OCI-LY7 (cell line): ENCODE data around the gene ZCCHC3. TPM values are rescaled to one million over a fixed set of nuclear protein-coding genes. Genes with fewer than 3 reads are reported as not detected.
A peak's percentile ranks its signal among the peaks of the same experiment; 100 is the strongest.

Experiments used
- BruUV-seq: library from RNA; stranded (reverse); fragments of 400-500 nt; replicated peaks from 2 replicates; lab custom pipeline; 2021; lab: Mats Ljungman, UMichigan
- CTCF ChIA-PET: fragments of 300-600 bp; sonication (Branson Sonifier 250); formaldehyde crosslinking; loops from one replicate; lab custom pipeline; 2022; ENCODE audit warnings: antibody characterized with exemption; ENCODE audit not compliant: unreplicated experiment; lab: Charles Lee
- POLR2A ChIA-PET: fragments of 300-600 bp; sonication (Branson Sonifier 250); formaldehyde crosslinking; loops from one replicate; lab custom pipeline; 2022; ENCODE audit warnings: antibody characterized with exemption; lab: Charles Lee
- DNase-seq: peaks from one replicate; pipeline ENCODE4 v3.0.0-alpha.2; 2015; ENCODE audit warnings: low spot score
- H2AFZ ChIP-seq: fragments of 200-600 bp; sonication (generic), shearing (Covaris generic); 2 replicates; pipeline ENCODE4 v1.6.1; 2014; ENCODE audit warnings: mild to moderate bottlenecking, antibody characterized with exemption, low read length, moderate library complexity
- H3K27ac ChIP-seq: fragments of 200-600 bp; sonication (generic); 2 replicates; pipeline ENCODE4 v1.5.1; 2014; ENCODE audit warnings: mixed run types, low read depth, mild to moderate bottlenecking, moderate library complexity, low read length, inconsistent platforms; ENCODE audit not compliant: poor library complexity, severe bottlenecking
- H3K36me3 ChIP-seq: fragments of 200-600 bp; sonication (generic); 2 replicates; pipeline ENCODE4 v1.6.1; 2014; ENCODE audit warnings: mild to moderate bottlenecking, antibody characterized with exemption, low read length, moderate library complexity, mixed read lengths; ENCODE audit not compliant: insufficient read depth
- H3K4me1 ChIP-seq: fragments of 200-600 bp; sonication (generic); 2 replicates; pipeline ENCODE4 v1.5.1; 2014; ENCODE audit warnings: mild to moderate bottlenecking, low read length; ENCODE audit not compliant: insufficient read depth, poor library complexity, severe bottlenecking
- H3K4me2 ChIP-seq: fragments of 200-600 bp; sonication (generic); 2 replicates; pipeline ENCODE4 v1.6.1; 2014; ENCODE audit warnings: mild to moderate bottlenecking, low read length
- H3K4me3 ChIP-seq: fragments of 200-600 bp; sonication (generic); 2 replicates; pipeline ENCODE4 v1.5.1; 2014; ENCODE audit warnings: mild to moderate bottlenecking, low read depth, low read length; ENCODE audit not compliant: poor library complexity, severe bottlenecking
- H3K79me2 ChIP-seq: fragments of 200-600 bp; sonication (generic); 2 replicates; pipeline ENCODE4 v1.6.1; 2016; ENCODE audit warnings: low read depth, mild to moderate bottlenecking, low read length, moderate library complexity, mixed read lengths; ENCODE audit not compliant: insufficient read depth
- H3K9me2 ChIP-seq: fragments of 200-600 bp; sonication (generic); 2 replicates; pipeline ENCODE4 v1.6.1; 2016; ENCODE audit warnings: mild to moderate bottlenecking, low read length, mixed read lengths; ENCODE audit not compliant: insufficient read depth
- H3K9me3 ChIP-seq: fragments of 200-600 bp; sonication (generic); 2 replicates; pipeline ENCODE4 v1.6.1; 2014; ENCODE audit warnings: mild to moderate bottlenecking, mixed run types, low read length, mixed read lengths
- H4K20me1 ChIP-seq: fragments of 200-600 bp; sonication (generic); 2 replicates; pipeline ENCODE4 v1.6.1; 2014; ENCODE audit warnings: mild to moderate bottlenecking, antibody characterized with exemption, low read length, moderate library complexity, mixed read lengths; ENCODE audit not compliant: insufficient read depth
- EZH2phosphoT487 ChIP-seq: fragments of 200-600 bp; sonication (generic); IDR thresholded peaks from 2 replicates; pipeline ENCODE4 v1.6.1; 2018; ENCODE audit warnings: low read depth, borderline replicate concordance, mild to moderate bottlenecking, mixed run types, antibody characterized with exemption, low read length, moderate library complexity, mixed read lengths
- intact Hi-C: fragments of 100-400 bp; cut with micrococcal nuclease; formaldehyde crosslinking; loops from one replicate; pipeline ENCODE4 v1.10.0; 2022; ENCODE audit not compliant: unreplicated experiment
- total RNA-seq, 2 experiments: library from RNA; depleted of rRNA in 1 of 2; stranded (reverse); fragments of >200 nt in 1 of 2; shearing (Covaris generic) in 1 of 2; gene quantifications; 2 replicates each; pipeline ENCODE4 v1.2.3, GENCODE V29; 2014 to 2022
- TF ChIP-seq, protein P1 (sequence below): fragments of 200-600 bp; sonication (generic); conservative IDR thresholded peaks from 2 replicates; pipeline ENCODE4 v1.5.1; 2014; ENCODE audit warnings: mild to moderate bottlenecking, antibody characterized with exemption, low read length, moderate library complexity, mixed read lengths

ZCCHC3 gene
- total RNA-seq, 2 experiments from 2014 or later, result 35.6 to 45.3 TPM

- Histone ChIP-seq H3K4me2 (peak overlapping the region; percentile 78), H3K9me3 (no peaks in the 10 kb centered on the region), H3K27ac (peak overlapping the region; percentile 70), H3K9me2 (no peaks in the 10 kb centered on the region), H3K36me3 (peaks cover 16% of the 10 kb centered on the region), H2AFZ (peak overlapping the region; percentile 75), H4K20me1 (peaks cover 20% of the 10 kb centered on the region; the same call in 1 of the 2 replicates), H3K79me2 (peaks cover 34% of the 10 kb centered on the region), H3K4me3 (peak overlapping the region; percentile 80), H3K4me1 (peaks cover 31% of the 10 kb centered on the region)
- ChIA-PET CTCF (interaction anchor here (0.7 kb wide), 1 partner anchor 10 kb away, joined by 4 read pairs; no protein-coding TSS in a partner anchor), POLR2A (interaction anchor here (0.5 to 2.4 kb wide), 4 partner anchors 12 to 82 kb away, joined by 3 to 10 read pairs (median 5); partner anchors contain the start of genes SOX12 and TRIB3)
- no TSS peak for BruUV-seq
- intact Hi-C loops, result loop anchor here (1.0 kb wide), 1 partner anchor 27 kb away; the partner anchor contains the start of gene SOX12
- DNase-seq, result peak; percentile 71
- no peak for TF ChIP-seq EZH2phosphoT487
- TF ChIP-seq, protein P1, sequence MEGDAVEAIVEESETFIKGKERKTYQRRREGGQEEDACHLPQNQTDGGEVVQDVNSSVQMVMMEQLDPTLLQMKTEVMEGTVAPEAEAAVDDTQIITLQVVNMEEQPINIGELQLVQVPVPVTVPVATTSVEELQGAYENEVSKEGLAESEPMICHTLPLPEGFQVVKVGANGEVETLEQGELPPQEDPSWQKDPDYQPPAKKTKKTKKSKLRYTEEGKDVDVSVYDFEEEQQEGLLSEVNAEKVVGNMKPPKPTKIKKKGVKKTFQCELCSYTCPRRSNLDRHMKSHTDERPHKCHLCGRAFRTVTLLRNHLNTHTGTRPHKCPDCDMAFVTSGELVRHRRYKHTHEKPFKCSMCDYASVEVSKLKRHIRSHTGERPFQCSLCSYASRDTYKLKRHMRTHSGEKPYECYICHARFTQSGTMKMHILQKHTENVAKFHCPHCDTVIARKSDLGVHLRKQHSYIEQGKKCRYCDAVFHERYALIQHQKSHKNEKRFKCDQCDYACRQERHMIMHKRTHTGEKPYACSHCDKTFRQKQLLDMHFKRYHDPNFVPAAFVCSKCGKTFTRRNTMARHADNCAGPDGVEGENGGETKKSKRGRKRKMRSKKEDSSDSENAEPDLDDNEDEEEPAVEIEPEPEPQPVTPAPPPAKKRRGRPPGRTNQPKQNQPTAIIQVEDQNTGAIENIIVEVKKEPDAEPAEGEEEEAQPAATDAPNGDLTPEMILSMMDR, result no peak
Observed at GRCh38 chr20:297925-298775, 780 bp downstream of the ZCCHC3 start.

GRCh38 chr20:298776-299391 lies 1.5 kb downstream of the ZCCHC3 start:
- H3K4me1 ChIP-seq, result peaks cover 31% of the 10 kb centered on the region
- no peak for DNase-seq
- peaks cover 16% of the 10 kb centered on the region for H3K36me3 ChIP-seq
- H3K9me3 ChIP-seq, result no peaks in the 10 kb centered on the region
- no peak overlapping the region for H2AFZ ChIP-seq
- ChIA-PET CTCF (interaction anchor here (1.0 kb wide), 1 partner anchor 11 kb away, joined by 3 read pairs; no protein-coding TSS in a partner anchor), POLR2A (interaction anchor here (1.2 to 1.6 kb wide), 2 partner anchors 11 to 25 kb away, joined by 6 read pairs; no protein-coding TSS in a partner anchor)
- H3K27ac ChIP-seq, result peak overlapping the region; percentile 70
- H3K79me2 ChIP-seq, result peaks cover 34% of the 10 kb centered on the region
- H3K4me2 ChIP-seq, result peak overlapping the region; percentile 78
- TF ChIP-seq EZH2phosphoT487, result no peak
- TF ChIP-seq, protein P1, result no peak
- intact Hi-C loops, result no loop called here
- no TSS peak for BruUV-seq
- H4K20me1 ChIP-seq, result peaks cover 20% of the 10 kb centered on the region; the same call in 1 of the 2 replicates
- H3K4me3 ChIP-seq, result peak overlapping the region; percentile 80
- no peaks in the 10 kb centered on the region for H3K9me2 ChIP-seq
